GM12878 (cell line): ENCODE results near the gene NRG4. TPM values are rescaled to one million over a fixed set of nuclear protein-coding genes. Genes with fewer than 3 reads are reported as not detected.

Source experiments
- ATAC-seq: fragments of 200-7000 bp; cut with Tn5 transposase; 3 replicates; pipeline ENCODE4 v1.9.1; 2020; ENCODE audit warnings: mild to moderate bottlenecking, moderate library complexity
- BruUV-seq: library from RNA; stranded (reverse); fragments of 400-500 nt; replicated peaks from 2 replicates; lab custom pipeline; 2021; lab: Mats Ljungman, UMichigan
- CTCF ChIA-PET: fragments of 300-600 bp; sonication (Branson Sonifier 250); formaldehyde crosslinking; extraction: SDS; loops from one replicate; lab custom pipeline; 2021; ENCODE audit warnings: inconsistent platforms; lab: Yijun Ruan, JAX
- POLR2A ChIA-PET: fragments of 350-600 bp; formaldehyde crosslinking; extraction: SDS; loops from one replicate; lab custom pipeline; 2021; ENCODE audit warnings: inconsistent platforms; lab: Charles Lee
- RAD21 ChIA-PET: fragments of 300-600 bp; sonication (Branson Sonifier 250); formaldehyde crosslinking; loops from one replicate; lab custom pipeline; 2023; ENCODE audit warnings: antibody characterized with exemption; ENCODE audit not compliant: unreplicated experiment; lab: Charles Lee
- SMC1A ChIA-PET: fragments of 300-600 bp; sonication (Branson Sonifier 250); formaldehyde crosslinking; loops from one replicate; lab custom pipeline; 2023; ENCODE audit not compliant: unreplicated experiment, uncharacterized antibody; lab: Charles Lee
- DNase-seq: peaks from one replicate; pipeline ENCODE4 v3.0.0-alpha.2; 2011; ENCODE audit warnings: low read depth, low spot score
- FAIRE-seq: peaks from 3 replicates; lab custom pipeline; 2011; peaks lifted over from hg19 to GRCh38; lab: Jason Lieb, UNC
- H2AFZ ChIP-seq: 2 replicates; pipeline ENCODE4 v1.6.0; 2011; ENCODE audit warnings: low read depth, low read length, control low read depth; ENCODE audit not compliant: control insufficient read depth
- H3K27ac ChIP-seq: 2 replicates; pipeline ENCODE4 v1.5.1; 2011; ENCODE audit warnings: control low read depth; ENCODE audit not compliant: control insufficient read depth, insufficient read depth
- H3K27me3 ChIP-seq, 2 experiments: replicated peaks in 1 of 2; 2 replicates each; pipeline versions ENCODE4 v1.6.0 to v1.6.1; 2011; ENCODE audit warnings: low read length in 1 of 2; ENCODE audit not compliant: control insufficient read depth in 2 of 2, insufficient read depth in 2 of 2
- H3K36me3 ChIP-seq, 2 experiments: 2 replicates each; pipeline ENCODE4 v1.5.1; 2011; ENCODE audit warnings: low read length in 1 of 2; ENCODE audit not compliant: control insufficient read depth in 2 of 2, insufficient read depth in 2 of 2
- H3K4me1 ChIP-seq: 2 replicates; pipeline ENCODE4 v1.6.1; 2011; ENCODE audit warnings: mild to moderate bottlenecking, low read length, moderate library complexity, mixed read lengths; ENCODE audit not compliant: control insufficient read depth, insufficient read depth
- H3K4me2 ChIP-seq: 2 replicates; pipeline ENCODE4 v1.6.0; 2011; ENCODE audit warnings: control low read depth; ENCODE audit not compliant: control insufficient read depth, insufficient read depth
- H3K4me3 ChIP-seq: fragments of 200-600 bp; sonication (generic); 2 replicates; pipeline ENCODE4 v1.5.1; 2016
- H3K79me2 ChIP-seq: 2 replicates; pipeline ENCODE4 v1.6.0; 2011; ENCODE audit warnings: low read length; ENCODE audit not compliant: control insufficient read depth, insufficient read depth
- H3K9ac ChIP-seq: 2 replicates; pipeline ENCODE4 v1.8.0; 2011; ENCODE audit warnings: low read length, control low read depth, mixed read lengths; ENCODE audit not compliant: control insufficient read depth, insufficient read depth
- H3K9me3 ChIP-seq: replicated peaks from 3 replicates; pipeline ENCODE4 v1.5.1; 2011; ENCODE audit warnings: mild to moderate bottlenecking, low read length; ENCODE audit not compliant: control insufficient read depth, insufficient read depth
- H4K20me1 ChIP-seq: 2 replicates; pipeline ENCODE4 v1.6.0; 2011; ENCODE audit not compliant: control insufficient read depth, insufficient read depth
- CHD2 ChIP-seq: IDR thresholded peaks from 2 replicates; pipeline ENCODE4 v1.6.1; 2011; ENCODE audit warnings: low read depth, low read length, improper control_type of control experiment, borderline replicate concordance
- GATAD2B ChIP-seq: fragments of 450-650 bp; conservative IDR thresholded peaks from 2 replicates; pipeline ENCODE4 v1.6.1; 2017; ENCODE audit warnings: low read depth, mild to moderate bottlenecking, moderate library complexity
- IKZF2 ChIP-seq, 2 experiments: fragments of 450-650 bp; IDR thresholded peaks; 2 replicates each; pipeline ENCODE4 v1.6.1; 2017; ENCODE audit warnings: mild to moderate bottlenecking in 2 of 2, moderate library complexity in 2 of 2
- LARP7 ChIP-seq: fragments of 450-650 bp; IDR thresholded peaks from 2 replicates; pipeline ENCODE4 v1.6.1; 2017; ENCODE audit warnings: mild to moderate bottlenecking
- MEF2A ChIP-seq: IDR thresholded peaks from 2 replicates; pipeline ENCODE4 v1.6.1; 2011; ENCODE audit warnings: low read depth, mild to moderate bottlenecking, low read length, moderate library complexity; ENCODE audit not compliant: insufficient read depth
- MTA2 ChIP-seq: fragments of 450-650 bp; IDR thresholded peaks from 2 replicates; pipeline ENCODE4 v1.6.1; 2016; ENCODE audit warnings: low read depth, mild to moderate bottlenecking, moderate library complexity
- POLR2AphosphoS5 ChIP-seq: IDR thresholded peaks from 2 replicates; pipeline ENCODE4 v1.6.1; 2011; ENCODE audit warnings: mild to moderate bottlenecking, low read length, inconsistent platforms
- PRDM15 ChIP-seq: fragments of 450-650 bp; formaldehyde crosslinking; IDR thresholded peaks from 2 replicates; pipeline ENCODE4 v1.4.0; 2020; ENCODE audit warnings: mild to moderate bottlenecking, moderate library complexity
- RUNX3 ChIP-seq: IDR thresholded peaks from 2 replicates; pipeline ENCODE4 v1.6.1; 2012; ENCODE audit warnings: low read length, inconsistent platforms
- SP1 ChIP-seq: IDR thresholded peaks from one replicate; pipeline ENCODE4 v1.6.1; 2011; ENCODE audit warnings: low read depth, low read length
- SREBF2 ChIP-seq: IDR thresholded peaks from 2 replicates; pipeline ENCODE4 v1.6.1; 2012; ENCODE audit warnings: mild to moderate bottlenecking, low read length
- SUZ12 ChIP-seq: fragments of 200-600 bp; sonication (generic); IDR thresholded peaks from one replicate; pipeline ENCODE4 v1.6.1; 2018; ENCODE audit warnings: antibody characterized with exemption, mild to moderate bottlenecking; ENCODE audit not compliant: unreplicated experiment
- ZSCAN29 ChIP-seq: fragments of 450-650 bp; IDR thresholded peaks from 2 replicates; pipeline ENCODE4 v1.6.1; 2017; ENCODE audit warnings: mild to moderate bottlenecking, moderate library complexity
- WGBS: methylation state at CpG from one replicate; pipeline ENCODE4 v1.1.6; 2016; ENCODE audit warnings: low lambda C conversion rate; ENCODE audit not compliant: insufficient replicate concordance, insufficient coverage; ENCODE audit errors: missing lambda C conversion rate; 5-methylcytosine and 5-hydroxymethylcytosine counted together
- in situ Hi-C: fragments of 300-500 bp; cut with MboI; formaldehyde crosslinking; loops from 9 replicates; pipeline ENCODE4 v1.14.3; 2018; ENCODE audit warnings: mixed read lengths
- intact Hi-C: fragments of 100-400 bp; cut with micrococcal nuclease; formaldehyde crosslinking; loops from one replicate; pipeline ENCODE4 v1.14.2; 2022; ENCODE audit not compliant: unreplicated experiment
- polyA plus RNA-seq, 11 experiments: library from polyadenylated mRNA; depleted of rRNA in 4 of 11; unstranded in 6 of 11; stranded (reverse) in 5 of 11; fragments of >200 nt; fragmentation: Nextera tagmentation in 4 of 11; fragmentation: Illumina TruSeq in 1 of 11; extraction: Ambion mirVana in 4 of 11; extraction: Trizol in 1 of 11; gene quantifications; 1 replicate in 1 of 11; 2 replicates in 10 of 11; pipeline versions ENCODE4 v1.2.1 to v1.2.3, GENCODE V29; 2011 to 2016; ENCODE audit warnings: inconsistent platforms in 2 of 11, missing spikeins in 2 of 11, low read depth in 1 of 11
- total RNA-seq, 4 experiments: library from RNA; depleted of rRNA in 3 of 4; stranded (reverse); fragments of >200 nt in 3 of 4; fragmentation: Illumina TruSeq in 1 of 4; extraction: Trizol in 1 of 4; gene quantifications; 2 replicates each; pipeline versions ENCODE4 v1.2.1 to v1.2.3, GENCODE V29; 2013 to 2021

The NRG4 gene
- total and polyA plus RNA-seq, 10 of the 15 experiments (the other 5 are each of a cell fraction or from before 2014, with no cell fraction given): 0.76 to 8.3 (median 5.5) TPM

GRCh38 chr15:75947092-75947491 lies 65.1 kb downstream of the NRG4 start:
- no TSS peak for BruUV-seq
- in situ Hi-C loops: no loop called here
- H3K4me2 ChIP-seq: no peak overlapping the region

GRCh38 chr15:75945953-75946352 lies 66.3 kb downstream of the NRG4 start:
- CTCF ChIA-PET: interaction anchor here (0.9 kb wide), 1 partner anchor 17 kb away, joined by 3 read pairs; no protein-coding TSS in a partner anchor
- Histone ChIP-seq H2AFZ (no peak overlapping the region), H3K4me2 (no peak overlapping the region), H3K36me3 (no peaks in the 10 kb centered on the region), H3K9ac (no peak overlapping the region), H3K4me1 (no peaks in the 10 kb centered on the region), H3K9me3 (no peaks in the 10 kb centered on the region), H3K27ac (no peak overlapping the region), H3K27me3 (no peaks in the 10 kb centered on the region), H4K20me1 (no peaks in the 10 kb centered on the region), H3K79me2 (no peaks in the 10 kb centered on the region), H3K4me3 (no peak overlapping the region)
- intact Hi-C loops (no loop called here), in situ Hi-C loops (no loop called here)
- POLR2A ChIA-PET: no interaction called here
- RAD21 ChIA-PET: no interaction called here
- TF ChIP-seq SUZ12 (no peak), POLR2AphosphoS5 (no peak), PRDM15 (CRISPR knock-in tag) (no peak), IKZF2 (IDR thresholded peaks at IDR 0.05) (no peak), SREBF2 (no peak), MTA2 (0 out of 2 replicates have a peak, but pooled peaks have one; percentile 17), GATAD2B (no peak), LARP7 (no peak), MEF2A (0 out of 2 replicates have a peak, but pooled peaks have one; percentile 16), CHD2 (no peak), SP1 (no peak), RUNX3 (peak; percentile 24; the same call in 1 of the 2 replicates)
- ATAC-seq (peak; percentile 77), FAIRE-seq (no peak), DNase-seq (no peak)
- SMC1A ChIA-PET: no interaction called here
- WGBS: 9% methylated on average over 4 of the region's 4 CpGs
- no TSS peak for BruUV-seq

More at GRCh38 chr15:75947092-75947491, 65.1 kb downstream of the NRG4 start:
- WGBS: 15% methylated on average over 1 of the region's 1 CpG
- no peaks in the 10 kb centered on the region for H3K36me3 ChIP-seq
- H2AFZ ChIP-seq: no peak overlapping the region
- H3K9me3 ChIP-seq: no peaks in the 10 kb centered on the region
- DNase-seq (no peak), FAIRE-seq (no peak), ATAC-seq (no peak)
- ChIA-PET POLR2A (no interaction called here), SMC1A (no interaction called here), RAD21 (no interaction called here), CTCF (interaction anchor here (0.7 to 1.0 kb wide), 3 partner anchors 19 to 193 kb away, joined by 3 read pairs; no protein-coding TSS in a partner anchor)
- H3K27me3 ChIP-seq: no peaks in the 10 kb centered on the region
- no peak for TF ChIP-seq ZSCAN29
- no peak overlapping the region for H3K27ac ChIP-seq
- intact Hi-C loops: no loop called here
- H4K20me1 ChIP-seq: no peaks in the 10 kb centered on the region
- no peaks in the 10 kb centered on the region for H3K79me2 ChIP-seq
- no peaks in the 10 kb centered on the region for H3K4me1 ChIP-seq
- no peak overlapping the region for H3K9ac ChIP-seq
- no peak overlapping the region for H3K4me3 ChIP-seq
